Measurements from ENCODE around the gene UBR7.

Gene UBR7

GRCh38 chr14:93220509-93220908, 13.5 kb downstream of the UBR7 start:
- TF ChIP-seq ZBTB7A (IDR thresholded peaks at IDR 0.05; ENCODE audit: low read depth) (no peak), RAD21 (IDR thresholded peaks at IDR 0.05; ENCODE audit: low read depth) (no peak), CEBPB (IDR thresholded peaks at IDR 0.05) (no peak), REST (IDR thresholded peaks at IDR 0.05; ENCODE audit: low read depth) (no peak), TAF1 (IDR thresholded peaks at IDR 0.05; ENCODE audit: low read depth) (no peak), FOXM1 (IDR thresholded peaks at IDR 0.05; ENCODE audit: borderline replicate concordance, low read depth) (no peak), CREB1 (IDR thresholded peaks at IDR 0.05; ENCODE audit: low read depth) (no peak), EP300 (IDR thresholded peaks at IDR 0.05; ENCODE audit: borderline replicate concordance) (no peak), MAX (IDR thresholded peaks at IDR 0.05) (no peak), EGR1 (IDR thresholded peaks at IDR 0.05) (no peak), NFIC (IDR thresholded peaks at IDR 0.05) (no peak), YY1 (IDR thresholded peaks at IDR 0.05; ENCODE audit: low read depth) (no peak), USF1 (IDR thresholded peaks at IDR 0.05) (no peak), TCF12 (IDR thresholded peaks at IDR 0.05; ENCODE audit: low read depth) (no peak), TEAD4 (IDR thresholded peaks at IDR 0.05) (no peak)

- no peak for TF ChIP-seq EGR1 (IDR thresholded peaks at IDR 0.05)
- TF ChIP-seq CREB1 (IDR thresholded peaks at IDR 0.05; ENCODE audit: low read depth), result no peak
- no peak for TF ChIP-seq FOXM1 (IDR thresholded peaks at IDR 0.05; ENCODE audit: borderline replicate concordance, low read depth)
- TF ChIP-seq RAD21 (IDR thresholded peaks at IDR 0.05; ENCODE audit: low read depth), result no peak
- no peak for TF ChIP-seq CEBPB (IDR thresholded peaks at IDR 0.05)
- no peak for TF ChIP-seq REST (IDR thresholded peaks at IDR 0.05; ENCODE audit: low read depth)
- no peak for TF ChIP-seq TEAD4 (IDR thresholded peaks at IDR 0.05)
- TF ChIP-seq EP300 (IDR thresholded peaks at IDR 0.05; ENCODE audit: borderline replicate concordance), result no peak
Measured at GRCh38 chr14:93223565-93223964, 16.5 kb downstream of the UBR7 start.

- no peak for TF ChIP-seq REST (IDR thresholded peaks at IDR 0.05; ENCODE audit: low read depth)
- TF ChIP-seq FOXM1 (IDR thresholded peaks at IDR 0.05; ENCODE audit: borderline replicate concordance, low read depth), result no peak
- no peak for TF ChIP-seq RAD21 (IDR thresholded peaks at IDR 0.05; ENCODE audit: low read depth)
- TF ChIP-seq CEBPB (IDR thresholded peaks at IDR 0.05), result no peak
- no peak for TF ChIP-seq TEAD4 (IDR thresholded peaks at IDR 0.05)
- no peak for TF ChIP-seq ZBTB7A (IDR thresholded peaks at IDR 0.05; ENCODE audit: low read depth)
- TF ChIP-seq TCF12 (IDR thresholded peaks at IDR 0.05; ENCODE audit: low read depth), result no peak
- no peak for TF ChIP-seq TAF1 (IDR thresholded peaks at IDR 0.05; ENCODE audit: low read depth)
- no peak for TF ChIP-seq CREB1 (IDR thresholded peaks at IDR 0.05; ENCODE audit: low read depth)
- TF ChIP-seq USF1 (IDR thresholded peaks at IDR 0.05), result no peak
- TF ChIP-seq NFIC (IDR thresholded peaks at IDR 0.05), result no peak
- no peak for TF ChIP-seq EGR1 (IDR thresholded peaks at IDR 0.05)
- TF ChIP-seq YY1 (IDR thresholded peaks at IDR 0.05; ENCODE audit: low read depth), result no peak
- TF ChIP-seq MAX (IDR thresholded peaks at IDR 0.05), result no peak
- TF ChIP-seq EP300 (IDR thresholded peaks at IDR 0.05; ENCODE audit: borderline replicate concordance), result no peak
Measured at GRCh38 chr14:93228550-93228949, 21.5 kb downstream of the UBR7 start.

- TF ChIP-seq EGR1 (IDR thresholded peaks at IDR 0.05), result no peak
- TF ChIP-seq CREB1 (IDR thresholded peaks at IDR 0.05; ENCODE audit: low read depth), result no peak
- no peak for TF ChIP-seq RAD21 (IDR thresholded peaks at IDR 0.05; ENCODE audit: low read depth)
- TF ChIP-seq EP300 (IDR thresholded peaks at IDR 0.05; ENCODE audit: borderline replicate concordance), result no peak
- TF ChIP-seq YY1 (IDR thresholded peaks at IDR 0.05; ENCODE audit: low read depth), result no peak
- TF ChIP-seq REST (IDR thresholded peaks at IDR 0.05; ENCODE audit: low read depth), result no peak
Measured at GRCh38 chr14:93230539-93230938, 23.5 kb downstream of the UBR7 start.

Measured in Ishikawa (cell line).